Lower lobe of right lung (tissue), 2 donors: Measurements from ENCODE around the gene PDE4A. TPM values are rescaled to one million over a fixed set of nuclear protein-coding genes. Genes with fewer than 3 reads are reported as not detected.
"Not testable (repeated sequence)": the region's sequence is repeated elsewhere in the genome, so short reads cannot be mapped to it uniquely, and the experiment has no call there.

ENCODE experiments used
- ATAC-seq, 2 donors: fragments of 200-7000 bp; cut with Tn5 transposase; one replicate each; pipeline ENCODE4 v1.9.1; 2020 to 2022; ENCODE audit warnings: mild to moderate bottlenecking in 2 of 2, moderate library complexity in 2 of 2
- DNase-seq: peaks from one replicate; pipeline ENCODE4 v3.0.0-alpha.2; 2020
- H3K27ac ChIP-seq: fragments of 200-600 bp; one replicate; pipeline ENCODE4 v1.8.0; 2022
- H3K27me3 ChIP-seq: fragments of 200-600 bp; one replicate; pipeline ENCODE4 v1.8.0; 2022; ENCODE audit warnings: low read depth
- H3K36me3 ChIP-seq: fragments of 200-600 bp; one replicate; pipeline ENCODE4 v1.8.0; 2022; ENCODE audit warnings: mild to moderate bottlenecking
- H3K4me1 ChIP-seq: fragments of 200-600 bp; one replicate; pipeline ENCODE4 v1.8.0; 2022
- H3K4me3 ChIP-seq: fragments of 200-600 bp; one replicate; pipeline ENCODE4 v1.8.0; 2022; ENCODE audit warnings: mild to moderate bottlenecking
- H3K9me3 ChIP-seq: fragments of 200-600 bp; one replicate; pipeline ENCODE4 v1.8.0; 2022
- CTCF ChIP-seq: fragments of 200-600 bp; IDR thresholded peaks from one replicate; pipeline ENCODE4 v1.8.0; 2022; ENCODE audit warnings: antibody characterized with exemption, mild to moderate bottlenecking
- intact Hi-C: fragments of 100-400 bp; cut with DNase I; formaldehyde crosslinking; loops from one replicate; pipeline ENCODE4 v1.11.0; 2022
- total RNA-seq: library from RNA; stranded (reverse); fragmentation: NEBNext Ultra II Directional; extraction: Animal tissue kit (Norgen Biotek cat#: 25700); gene quantifications from one replicate; pipeline ENCODE4 v1.2.1, GENCODE V29; 2021
- donor health status: DM: no; HTN: yes; CAD: no; lungs with severe emphysema.

The PDE4A gene
- total RNA-seq, 1 donor from 2014 or later, result 35.9 TPM

- ATAC-seq, result no peak
- DNase-seq, result no peak
- H3K4me3 ChIP-seq, result no peak overlapping the region
- no peaks in the 10 kb centered on the region for H3K4me1 ChIP-seq
- intact Hi-C loops, result no loop called here
- H3K36me3 ChIP-seq, result peaks cover 62% of the 10 kb centered on the region
- TF ChIP-seq CTCF, result no peak
- H3K27ac ChIP-seq, result no peak overlapping the region
- no peaks in the 10 kb centered on the region for H3K9me3 ChIP-seq
- no peaks in the 10 kb centered on the region for H3K27me3 ChIP-seq
Observed at GRCh38 chr19:10450191-10450852, 30.0 kb downstream of the PDE4A start.

- H3K27me3 ChIP-seq, result no peaks in the 10 kb centered on the region
- H3K4me3 ChIP-seq, result no peak overlapping the region
- no peaks in the 10 kb centered on the region for H3K9me3 ChIP-seq
- no peaks in the 10 kb centered on the region for H3K4me1 ChIP-seq
- no peak for DNase-seq
- no peak overlapping the region for H3K27ac ChIP-seq
- peak in 1 of 2 donors; percentile 4 for ATAC-seq
- no peak for TF ChIP-seq CTCF
- peaks cover 66% of the 10 kb centered on the region for H3K36me3 ChIP-seq
- intact Hi-C loops, result no loop called here
Observed at GRCh38 chr19:10450853-10451609, 30.7 kb downstream of the PDE4A start.

GRCh38 chr19:10452726-10453618 is 32.6 kb downstream of the PDE4A start:
- intact Hi-C loops, result no loop called here
- no peaks in the 10 kb centered on the region for H3K27me3 ChIP-seq
- peak in 1 of 2 donors; percentile 12 for ATAC-seq
- peaks cover 64% of the 10 kb centered on the region for H3K36me3 ChIP-seq
- H3K9me3 ChIP-seq, result no peaks in the 10 kb centered on the region
- DNase-seq, result no peak
- H3K27ac ChIP-seq, result no peak overlapping the region
- no peaks in the 10 kb centered on the region for H3K4me1 ChIP-seq
- no peak for TF ChIP-seq CTCF
- no peak overlapping the region for H3K4me3 ChIP-seq

- Histone ChIP-seq H3K4me1 (no peaks in the 10 kb centered on the region), H3K9me3 (no peaks in the 10 kb centered on the region), H3K4me3 (no peak overlapping the region), H3K36me3 (peaks cover 63% of the 10 kb centered on the region), H3K27me3 (no peaks in the 10 kb centered on the region), H3K27ac (no peak overlapping the region)
- no peak for TF ChIP-seq CTCF
- ATAC-seq, result no peak
- intact Hi-C loops, result no loop called here
- no peak for DNase-seq
Observed at GRCh38 chr19:10453852-10454251, 33.5 kb downstream of the PDE4A start.

GRCh38 chr19:10454267-10454666 is 33.9 kb downstream of the PDE4A start:
- no peak overlapping the region for H3K27ac ChIP-seq
- H3K9me3 ChIP-seq, result no peaks in the 10 kb centered on the region
- no peak for TF ChIP-seq CTCF
- ATAC-seq (no peak), DNase-seq (no peak)
- intact Hi-C loops, result no loop called here
- no peaks in the 10 kb centered on the region for H3K27me3 ChIP-seq
- H3K4me1 ChIP-seq, result no peaks in the 10 kb centered on the region
- H3K4me3 ChIP-seq, result no peak overlapping the region
- H3K36me3 ChIP-seq, result peaks cover 61% of the 10 kb centered on the region

- H3K27me3 ChIP-seq, intact Hi-C loops, DNase-seq, ATAC-seq, H3K4me1 ChIP-seq, H3K4me3 ChIP-seq, H3K9me3 ChIP-seq, H3K27ac ChIP-seq: not testable (repeated sequence)
- peaks cover 56% of the 10 kb centered on the region for H3K36me3 ChIP-seq
Observed at GRCh38 chr19:10458733-10459132, 38.4 kb downstream of the PDE4A start.
